Lung (tissue), 12 donors: ENCODE measurements around the gene NINJ1. TPM values are rescaled to one million over a fixed set of nuclear protein-coding genes. Genes with fewer than 3 reads are reported as not detected.

Experiments used
- ATAC-seq: fragments of 200-7000 bp; cut with Tn5 transposase; one replicate; pipeline ENCODE4 v1.9.1; 2020; ENCODE audit warnings: moderate number of reproducible peaks; ENCODE audit not compliant: insufficient read depth, low FRiP score
- DNase-seq, 3 donors: peaks; one replicate each; pipeline ENCODE4 v3.0.0-alpha.2; 2013 to 2017
- H3K27ac ChIP-seq, 2 donors: one replicate each; pipeline ENCODE4 v1.5.1; 2013; ENCODE audit warnings: mild to moderate bottlenecking in 2 of 2, moderate library complexity in 2 of 2, control low read depth in 1 of 2, inconsistent platforms in 1 of 2, low read depth in 1 of 2, low read length in 1 of 2
- H3K27me3 ChIP-seq, 3 donors: one replicate each; pipeline ENCODE4 v1.5.1; 2013; ENCODE audit warnings: low read length in 2 of 3; ENCODE audit not compliant: control insufficient read depth in 3 of 3, insufficient read depth in 3 of 3
- H3K36me3 ChIP-seq, 4 donors: one replicate each; pipeline ENCODE4 v1.5.1; 2013; ENCODE audit warnings: low read length in 4 of 4, mild to moderate bottlenecking in 1 of 4, moderate library complexity in 1 of 4; ENCODE audit not compliant: control insufficient read depth in 4 of 4, insufficient read depth in 4 of 4
- H3K4me1 ChIP-seq, 5 donors: one replicate each; pipeline ENCODE4 v1.5.1; 2013; ENCODE audit warnings: low read length in 5 of 5, mild to moderate bottlenecking in 2 of 5, moderate library complexity in 1 of 5; ENCODE audit not compliant: control insufficient read depth in 5 of 5, insufficient read depth in 5 of 5
- H3K4me3 ChIP-seq: one replicate; pipeline ENCODE4 v1.5.1; 2013; ENCODE audit warnings: mild to moderate bottlenecking, control low read depth, moderate library complexity
- H3K9ac ChIP-seq, 2 donors: one replicate each; pipeline ENCODE4 v1.5.1; 2013; ENCODE audit warnings: low read length in 2 of 2, control low read depth in 1 of 2; ENCODE audit not compliant: insufficient read depth in 1 of 2
- H3K9me3 ChIP-seq, 4 donors: one replicate each; pipeline ENCODE4 v1.5.1; 2013; ENCODE audit warnings: low read length in 3 of 4, mild to moderate bottlenecking in 1 of 4, moderate library complexity in 1 of 4; ENCODE audit not compliant: control insufficient read depth in 4 of 4, insufficient read depth in 3 of 4
- WGBS, 2 donors: extraction: QIAGEN DNeasy Blood & Tissue Kit; methylation state at CpG; one replicate each; pipeline ENCODE4 v1.1.7; 2013; 5-methylcytosine and 5-hydroxymethylcytosine counted together
- polyA plus RNA-seq, 2 donors: library from polyadenylated mRNA; stranded (reverse); fragments of 200-250 nt; gene quantifications; one replicate each; pipeline ENCODE4 v1.2.1, GENCODE V29; 2013
- total RNA-seq, 2 donors: library from RNA; depleted of rRNA in 1 of 2; stranded (reverse); fragments of >200 nt in 1 of 2; gene quantifications; one replicate each; pipeline ENCODE4 v1.2.1, GENCODE V29; 2014 to 2021
- TF ChIP-seq, protein P1 (sequence below): IDR thresholded peaks from 2 replicates; pipeline ENCODE4 v1.5.1; 2012; ENCODE audit warnings: mild to moderate bottlenecking; ENCODE audit errors: control extremely low read depth, extremely low read depth
- donor health status: control.
- donor health status: control.
- donor health status: Bipolar disorder and iron deficiency.
- donor health status: healthy.
- donor health status: DM: yes; HTN: yes; CAD: no.

NINJ1 gene
- total and polyA plus RNA-seq, 4 donors, result 44.3 to 324 (median 50.5) TPM

GRCh38 chr9:93086447-93087224 lies 47.4 kb downstream of the NINJ1 start:
- 83 to 89% methylated on average over 8 of the region's 8 CpGs for WGBS, 2 donors
- H3K27ac ChIP-seq, result peak overlapping the region in 1 of 2 donors; percentile 41
- TF ChIP-seq, protein P1, sequence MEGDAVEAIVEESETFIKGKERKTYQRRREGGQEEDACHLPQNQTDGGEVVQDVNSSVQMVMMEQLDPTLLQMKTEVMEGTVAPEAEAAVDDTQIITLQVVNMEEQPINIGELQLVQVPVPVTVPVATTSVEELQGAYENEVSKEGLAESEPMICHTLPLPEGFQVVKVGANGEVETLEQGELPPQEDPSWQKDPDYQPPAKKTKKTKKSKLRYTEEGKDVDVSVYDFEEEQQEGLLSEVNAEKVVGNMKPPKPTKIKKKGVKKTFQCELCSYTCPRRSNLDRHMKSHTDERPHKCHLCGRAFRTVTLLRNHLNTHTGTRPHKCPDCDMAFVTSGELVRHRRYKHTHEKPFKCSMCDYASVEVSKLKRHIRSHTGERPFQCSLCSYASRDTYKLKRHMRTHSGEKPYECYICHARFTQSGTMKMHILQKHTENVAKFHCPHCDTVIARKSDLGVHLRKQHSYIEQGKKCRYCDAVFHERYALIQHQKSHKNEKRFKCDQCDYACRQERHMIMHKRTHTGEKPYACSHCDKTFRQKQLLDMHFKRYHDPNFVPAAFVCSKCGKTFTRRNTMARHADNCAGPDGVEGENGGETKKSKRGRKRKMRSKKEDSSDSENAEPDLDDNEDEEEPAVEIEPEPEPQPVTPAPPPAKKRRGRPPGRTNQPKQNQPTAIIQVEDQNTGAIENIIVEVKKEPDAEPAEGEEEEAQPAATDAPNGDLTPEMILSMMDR, result no peak
- no peaks in the 10 kb centered on the region for H3K27me3 ChIP-seq
- DNase-seq (no peak), ATAC-seq (no peak)
- peaks cover 0 to 3% (median 0%) of the 10 kb centered on the region in 4 donors for H3K9me3 ChIP-seq
- no peak overlapping the region for H3K9ac ChIP-seq
- H3K4me1 ChIP-seq, result peaks cover 0 to 14% (median 9%) of the 10 kb centered on the region in 5 donors
- H3K4me3 ChIP-seq, result no peak overlapping the region
- H3K36me3 ChIP-seq, result no peaks in the 10 kb centered on the region

GRCh38 chr9:93085676-93086075 lies 48.4 kb downstream of the NINJ1 start:
- Histone ChIP-seq H3K4me1 (peaks cover 0 to 14% (median 9%) of the 10 kb centered on the region in 5 donors), H3K9ac (no peak overlapping the region), H3K36me3 (no peaks in the 10 kb centered on the region), H3K27ac (no peak overlapping the region), H3K4me3 (no peak overlapping the region), H3K27me3 (no peaks in the 10 kb centered on the region), H3K9me3 (peaks cover 0 to 3% (median 0%) of the 10 kb centered on the region in 4 donors)
- no peak for DNase-seq
- no peak for ATAC-seq
- 99% methylated on average over 4 of the region's 4 CpGs for WGBS, 2 donors
- TF ChIP-seq, protein P1, result no peak

DNA sequence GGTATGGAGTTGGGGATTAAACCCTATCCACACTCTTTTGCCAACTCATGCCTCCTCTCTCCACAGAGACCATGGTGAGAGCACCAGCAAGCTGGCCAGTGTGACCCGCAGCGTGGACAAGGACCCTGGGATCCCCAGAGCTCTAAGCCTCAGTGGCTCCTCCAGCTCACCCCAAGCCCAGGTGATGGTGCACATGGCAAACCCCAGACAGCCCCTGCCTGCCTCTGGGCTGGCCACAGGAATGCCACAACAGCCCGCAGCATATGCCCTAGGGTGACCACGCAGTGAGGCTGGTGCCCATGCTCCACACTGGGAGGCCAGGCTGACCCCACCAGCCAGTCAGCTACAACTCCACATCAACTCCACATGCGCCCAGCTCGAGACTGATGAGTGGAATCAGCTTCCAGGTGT lies 49.6 kb downstream of the NINJ1 start:
- no peak overlapping the region for H3K9ac ChIP-seq
- no peaks in the 10 kb centered on the region for H3K36me3 ChIP-seq
- H3K27me3 ChIP-seq, result no peaks in the 10 kb centered on the region
- no peak overlapping the region for H3K4me3 ChIP-seq
- TF ChIP-seq, protein P1, result no peak
- 96 to 97% methylated on average over 6 of the region's 6 CpGs for WGBS, 2 donors
- peaks cover 0 to 3% (median 0%) of the 10 kb centered on the region in 4 donors for H3K9me3 ChIP-seq
- no peak for DNase-seq
- ATAC-seq, result no peak
- no peak overlapping the region for H3K27ac ChIP-seq
- peaks cover 0 to 14% (median 9%) of the 10 kb centered on the region in 5 donors for H3K4me1 ChIP-seq
